K562 (cell line): ENCODE results near the gene AP1S3. TPM values are rescaled to one million over a fixed set of nuclear protein-coding genes. Genes with fewer than 3 reads are reported as not detected.

Source experiments
- AFF4 ChIP-seq: sonication (generic); formaldehyde crosslinking; IDR thresholded peaks from 2 replicates; pipeline ENCODE4 v1.8.0; 2023; ENCODE audit warnings: mild to moderate bottlenecking, missing genetic modification reagents
- CREB3L1 ChIP-seq: fragments of 450-650 bp; IDR thresholded peaks from 2 replicates; pipeline ENCODE4 v1.6.1; 2014; ENCODE audit warnings: low read depth, mild to moderate bottlenecking, moderate library complexity, borderline replicate concordance
- EP300 ChIP-seq: IDR thresholded peaks from 2 replicates; pipeline ENCODE4 v1.6.1; 2012; ENCODE audit warnings: low read length, improper control_type of control experiment
- ETS2 ChIP-seq: IDR thresholded peaks from 2 replicates; pipeline ENCODE4 v1.6.1; 2016; ENCODE audit warnings: borderline replicate concordance, missing genetic modification characterization, mild to moderate bottlenecking, moderate library complexity, missing compliant biosample characterization; ENCODE audit not compliant: poor library complexity, severe bottlenecking
- PBX2 ChIP-seq, 2 experiments: IDR thresholded peaks in 1 of 2; conservative IDR thresholded peaks in 1 of 2; 2 replicates each; pipeline ENCODE4 v1.6.1; 2016; ENCODE audit warnings: low read depth in 2 of 2, mild to moderate bottlenecking in 1 of 2, missing compliant biosample characterization in 1 of 2, missing genetic modification characterization in 1 of 2, moderate library complexity in 1 of 2
- polyA plus RNA-seq, 8 experiments: library from polyadenylated mRNA; depleted of rRNA in 4 of 8; stranded (reverse) in 5 of 8; unstranded in 3 of 8; fragments of >200 nt; fragmentation: Nextera tagmentation in 2 of 8; fragmentation: Illumina TruSeq in 1 of 8; extraction: Ambion mirVana in 2 of 8; extraction: Trizol in 1 of 8; gene quantifications; 2 replicates each; pipeline versions ENCODE4 v1.2.1 to v1.2.3, GENCODE V29; 2011 to 2014; ENCODE audit warnings: inconsistent platforms in 1 of 8, missing spikeins in 1 of 8
- total RNA-seq, 7 experiments: library from RNA; depleted of rRNA in 6 of 7; stranded (reverse); fragments of >200 nt in 6 of 7; fragmentation: Illumina TruSeq in 2 of 7; extraction: Trizol in 2 of 7; gene quantifications; 2 replicates each; pipeline versions ENCODE4 v1.2.1 to v1.2.3, GENCODE V29; 2011 to 2021; ENCODE audit warnings: low replicate concordance in 1 of 7

Gene AP1S3
- total and polyA plus RNA-seq, 9 of the 15 experiments (the other 6 are each of a cell fraction or from before 2014, with no cell fraction given): 0.50 to 3.8 (median 2.1) TPM

GRCh38 chr2:223782629-223783028 lies 54.8 kb downstream of the AP1S3 start (continued):
- TF ChIP-seq AFF4 (CRISPR knock-in tag): no peak
- TF ChIP-seq PBX2 (CRISPR knock-in tag; IDR thresholded peaks at IDR 0.05; ENCODE audit: low read depth): no peak
- no peak for TF ChIP-seq PBX2 (tag; conservative IDR thresholded peaks at IDR 0.05; ENCODE audit: low read depth)
- TF ChIP-seq EP300: no peak
- no peak for TF ChIP-seq ETS2
- TF ChIP-seq CREB3L1: no peak
